ENCODE data around the gene POU5F1. TPM values are rescaled to one million over a fixed set of nuclear protein-coding genes. Genes with fewer than 3 reads are reported as not detected.

The POU5F1 gene
- total RNA-seq, 1 donor from 2014 or later = 1.0 TPM

- intact Hi-C loops (cut with DNase I) = no loop called here
- DNase-seq (ENCODE audit: low spot score) = no peak
Measured at GRCh38 chr6:31149827-31150447, 20.5 kb downstream of the POU5F1 start.

- no peak for DNase-seq (ENCODE audit: low spot score)
- intact Hi-C loops (cut with DNase I) = no loop called here
Measured at GRCh38 chr6:31145386-31145785, 25.1 kb downstream of the POU5F1 start.

GRCh38 chr6:31144970-31145340 is 25.5 kb downstream of the POU5F1 start:
- DNase-seq (ENCODE audit: low spot score) = no peak
- intact Hi-C loops (cut with DNase I) = no loop called here

- DNase-seq (ENCODE audit: low spot score) = no peak
Measured at GRCh38 chr6:31144296-31144969, 26.0 kb downstream of the POU5F1 start.

GRCh38 chr6:31143148-31143547 is 27.3 kb downstream of the POU5F1 start:
- peak; percentile 81 for DNase-seq (ENCODE audit: low spot score)
- intact Hi-C loops (cut with DNase I) = no loop called here

More at GRCh38 chr6:31144296-31144969, 26.0 kb downstream of the POU5F1 start:
- intact Hi-C loops (cut with DNase I) = no loop called here

- intact Hi-C loops (cut with DNase I) = no loop called here
- DNase-seq (ENCODE audit: low spot score) = no peak
Measured at GRCh38 chr6:31142361-31142761, 28.1 kb downstream of the POU5F1 start.

GRCh38 chr6:31140643-31141042 is 29.8 kb downstream of the POU5F1 start:
- DNase-seq (ENCODE audit: low spot score) = no peak
- intact Hi-C loops (cut with DNase I) = no loop called here

GRCh38 chr6:31139599-31139998 is 30.9 kb downstream of the POU5F1 start:
- intact Hi-C loops (cut with DNase I) = no loop called here
- DNase-seq (ENCODE audit: low spot score) = no peak

- intact Hi-C loops (cut with DNase I) = no loop called here
- DNase-seq (ENCODE audit: low spot score) = no peak
Measured at GRCh38 chr6:31138982-31139381, 31.5 kb downstream of the POU5F1 start, which contains the start of gene PSORS1C2. Gene PSORS1C2 (minus strand): TSS chr6:31139066. CDS start chr6:31139026, 40 bp downstream.

- DNase-seq (ENCODE audit: low spot score) = no peak
- intact Hi-C loops (cut with DNase I) = loop anchor here (2.0 kb wide), 1 partner anchor 231 kb away; no protein-coding TSS in a partner anchor
Measured at GRCh38 chr6:31135710-31136109, 34.8 kb downstream of the POU5F1 start.

- intact Hi-C loops (cut with DNase I) = no loop called here
- DNase-seq (ENCODE audit: low spot score) = no peak
Measured at GRCh38 chr6:31132806-31133205, 37.7 kb downstream of the POU5F1 start.

- intact Hi-C loops (cut with DNase I) = no loop called here
- DNase-seq (ENCODE audit: low spot score) = no peak
Measured at GRCh38 chr6:31131595-31131994, 38.9 kb downstream of the POU5F1 start.

GRCh38 chr6:31130751-31131150 is 39.7 kb downstream of the POU5F1 start:
- intact Hi-C loops (cut with DNase I) = no loop called here
- DNase-seq (ENCODE audit: low spot score) = no peak

GRCh38 chr6:31129130-31129529 is 41.4 kb downstream of the POU5F1 start:
- DNase-seq (ENCODE audit: low spot score) = no peak
- intact Hi-C loops (cut with DNase I) = loop anchor here (5.0 kb wide), 1 partner anchor 37 kb away; no protein-coding TSS in a partner anchor

GRCh38 chr6:31128093-31128676 is 42.3 kb downstream of the POU5F1 start:
- DNase-seq (ENCODE audit: low spot score) = no peak
- intact Hi-C loops (cut with DNase I) = loop anchor here (5.0 kb wide), 1 partner anchor 36 kb away; no protein-coding TSS in a partner anchor

- no peak for DNase-seq (ENCODE audit: low spot score)
- intact Hi-C loops (cut with DNase I) = loop anchor here (5.0 kb wide), 1 partner anchor 34 kb away; no protein-coding TSS in a partner anchor
Measured at GRCh38 chr6:31126396-31127175, 43.9 kb downstream of the POU5F1 start.

- no peak for DNase-seq (ENCODE audit: low spot score)
- intact Hi-C loops (cut with DNase I) = loop anchor here (5.0 kb wide), 1 partner anchor 33 kb away; no protein-coding TSS in a partner anchor
Measured at GRCh38 chr6:31125586-31126363, 44.7 kb downstream of the POU5F1 start.

- intact Hi-C loops (cut with DNase I) = loop anchor here (5.0 kb wide), 1 partner anchor 33 kb away; no protein-coding TSS in a partner anchor
- DNase-seq (ENCODE audit: low spot score) = no peak
Measured at GRCh38 chr6:31125162-31125561, 45.3 kb downstream of the POU5F1 start.

Measured in cardiac septum (tissue), 1 donor.